ENCODE results near the gene KLHL30. TPM values are rescaled to one million over a fixed set of nuclear protein-coding genes. Genes with fewer than 3 reads are reported as not detected.

KLHL30 gene
- polyA plus RNA-seq, 1 donor (not counting 4 experiments of a cell fraction or from before 2014, with no cell fraction given) = not detected

DNA sequence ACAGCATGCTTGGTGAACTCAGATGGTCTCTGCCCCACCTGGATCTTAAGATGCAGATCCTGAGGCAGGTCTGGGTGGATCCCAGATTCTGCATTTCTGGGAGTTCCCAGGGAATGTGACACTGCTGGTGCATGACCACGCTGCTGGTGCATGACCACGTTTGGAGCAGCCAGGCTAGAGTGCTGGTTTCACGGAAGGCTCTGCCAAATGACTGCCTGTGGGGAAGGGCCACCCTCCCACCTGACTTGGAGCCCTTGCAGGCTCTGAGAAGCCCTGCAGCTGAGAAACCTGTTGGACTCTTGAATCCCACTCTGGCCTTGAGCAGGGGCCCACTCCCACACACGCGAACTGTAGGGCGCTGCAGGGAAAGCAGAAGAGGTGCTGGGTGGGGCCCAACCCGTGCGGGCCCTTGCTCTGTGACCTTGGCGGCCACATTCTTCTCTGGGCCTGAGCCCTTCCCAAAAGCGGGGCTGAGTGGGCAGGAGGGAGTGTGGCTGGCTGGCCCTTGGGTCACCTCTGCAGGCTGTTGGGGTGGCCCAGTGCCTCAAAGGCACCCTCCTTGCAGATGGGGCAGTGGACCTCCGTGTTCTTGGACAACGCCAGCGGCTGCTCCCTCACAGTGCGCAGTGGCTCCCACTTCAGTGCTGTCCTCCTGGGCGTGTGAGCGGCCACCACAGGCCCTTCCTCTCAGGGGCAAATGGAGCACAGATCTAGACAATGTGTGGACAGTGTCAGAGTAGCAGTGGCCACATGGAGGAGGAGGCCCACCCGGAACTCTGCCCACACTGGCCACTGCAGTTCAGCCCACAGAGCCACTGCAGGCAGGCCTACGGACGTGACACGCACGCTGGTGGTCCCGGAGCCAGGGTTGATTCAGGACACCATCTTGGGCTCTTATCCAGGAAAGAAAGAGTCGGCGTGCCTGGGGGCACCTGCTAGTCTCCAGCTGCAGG, 28.2 kb downstream of the KLHL30 start:
- Histone ChIP-seq H3K9me3 (ENCODE audit: control insufficient read depth, low read depth, low read length) (no peaks in the 10 kb centered on the region), H4K20me1 (ENCODE audit: control insufficient read depth, extremely low read depth, insufficient read depth, low read length) (no peaks in the 10 kb centered on the region), H3K4me1 (ENCODE audit: control insufficient read depth, extremely low read depth, insufficient read depth, low read length) (peaks cover 33% of the 10 kb centered on the region), H3K4me3 (ENCODE audit: control insufficient read depth in 2 of 3, extremely low read depth in 1 of 3, insufficient read depth in 2 of 3, low read depth in 1 of 3, low read length in 3 of 3) (no peak overlapping the region), H3K9me1 (ENCODE audit: control insufficient read depth, extremely low read depth, insufficient read depth, low read length) (no peaks in the 10 kb centered on the region), H3K27me3 (ENCODE audit: control insufficient read depth, extremely low read depth, insufficient read depth, low read length) (peaks cover 19% of the 10 kb centered on the region), H3K4me2 (ENCODE audit: control insufficient read depth, extremely low read depth, insufficient read depth, low read depth, low read length) (no peak overlapping the region), H2AFZ (ENCODE audit: control insufficient read depth, low read length) (no peak overlapping the region), H3K9ac (ENCODE audit: control insufficient read depth, extremely low read depth, insufficient read depth, low read length) (no peak overlapping the region), H3K27ac (ENCODE audit: control insufficient read depth, insufficient read depth, low read length) (no peak overlapping the region), H3K79me2 (ENCODE audit: control insufficient read depth, insufficient read depth, low read length) (no peaks in the 10 kb centered on the region), H3K36me3 (ENCODE audit: control insufficient read depth in 2 of 2, extremely low read depth in 1 of 2, insufficient read depth in 2 of 2, low read length in 2 of 2) (peaks cover 7 to 33% of the 10 kb centered on the region in 2 experiments)
- no peak for FAIRE-seq
- no peak for DNase-seq (ENCODE audit: low read depth, low spot score)
- TF ChIP-seq, protein P1, sequence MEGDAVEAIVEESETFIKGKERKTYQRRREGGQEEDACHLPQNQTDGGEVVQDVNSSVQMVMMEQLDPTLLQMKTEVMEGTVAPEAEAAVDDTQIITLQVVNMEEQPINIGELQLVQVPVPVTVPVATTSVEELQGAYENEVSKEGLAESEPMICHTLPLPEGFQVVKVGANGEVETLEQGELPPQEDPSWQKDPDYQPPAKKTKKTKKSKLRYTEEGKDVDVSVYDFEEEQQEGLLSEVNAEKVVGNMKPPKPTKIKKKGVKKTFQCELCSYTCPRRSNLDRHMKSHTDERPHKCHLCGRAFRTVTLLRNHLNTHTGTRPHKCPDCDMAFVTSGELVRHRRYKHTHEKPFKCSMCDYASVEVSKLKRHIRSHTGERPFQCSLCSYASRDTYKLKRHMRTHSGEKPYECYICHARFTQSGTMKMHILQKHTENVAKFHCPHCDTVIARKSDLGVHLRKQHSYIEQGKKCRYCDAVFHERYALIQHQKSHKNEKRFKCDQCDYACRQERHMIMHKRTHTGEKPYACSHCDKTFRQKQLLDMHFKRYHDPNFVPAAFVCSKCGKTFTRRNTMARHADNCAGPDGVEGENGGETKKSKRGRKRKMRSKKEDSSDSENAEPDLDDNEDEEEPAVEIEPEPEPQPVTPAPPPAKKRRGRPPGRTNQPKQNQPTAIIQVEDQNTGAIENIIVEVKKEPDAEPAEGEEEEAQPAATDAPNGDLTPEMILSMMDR (optimal IDR thresholded peaks at IDR 0.05 in 1 of 3, IDR thresholded peaks at IDR 0.05 in 1 of 3, conservative IDR thresholded peaks at IDR 0.05 in 1 of 3; ENCODE audit: extremely low read depth in 1 of 3, insufficient read depth in 2 of 3, low read length in 3 of 3) = no peak
- no peak for TF ChIP-seq EZH2 (IDR thresholded peaks at IDR 0.05; ENCODE audit: low read length)
- dilution Hi-C loops (cut with MboI; ENCODE audit: extremely low pct_ligation_motif_present, low sequenced_read_pairs) = no loop called here

- Histone ChIP-seq H3K27ac (ENCODE audit: control insufficient read depth, insufficient read depth, low read length) (no peak overlapping the region), H3K27me3 (ENCODE audit: control insufficient read depth, extremely low read depth, insufficient read depth, low read length) (peaks cover 16% of the 10 kb centered on the region), H4K20me1 (ENCODE audit: control insufficient read depth, extremely low read depth, insufficient read depth, low read length) (no peaks in the 10 kb centered on the region), H3K9ac (ENCODE audit: control insufficient read depth, extremely low read depth, insufficient read depth, low read length) (no peak overlapping the region), H3K4me2 (ENCODE audit: control insufficient read depth, extremely low read depth, insufficient read depth, low read depth, low read length) (no peak overlapping the region), H2AFZ (ENCODE audit: control insufficient read depth, low read length) (no peak overlapping the region), H3K79me2 (ENCODE audit: control insufficient read depth, insufficient read depth, low read length) (no peaks in the 10 kb centered on the region), H3K4me1 (ENCODE audit: control insufficient read depth, extremely low read depth, insufficient read depth, low read length) (peaks cover 34% of the 10 kb centered on the region), H3K4me3 (ENCODE audit: control insufficient read depth in 2 of 3, extremely low read depth in 1 of 3, insufficient read depth in 2 of 3, low read depth in 1 of 3, low read length in 3 of 3) (no peak overlapping the region), H3K36me3 (ENCODE audit: control insufficient read depth in 2 of 2, extremely low read depth in 1 of 2, insufficient read depth in 2 of 2, low read length in 2 of 2) (peaks cover 10 to 38% of the 10 kb centered on the region in 2 experiments), H3K9me1 (ENCODE audit: control insufficient read depth, extremely low read depth, insufficient read depth, low read length) (no peaks in the 10 kb centered on the region), H3K9me3 (ENCODE audit: control insufficient read depth, low read depth, low read length) (no peaks in the 10 kb centered on the region)
- dilution Hi-C loops (cut with MboI; ENCODE audit: extremely low pct_ligation_motif_present, low sequenced_read_pairs) = no loop called here
- FAIRE-seq = no peak
- no peak for TF ChIP-seq EZH2 (IDR thresholded peaks at IDR 0.05; ENCODE audit: low read length)
- TF ChIP-seq, protein P1 (optimal IDR thresholded peaks at IDR 0.05 in 1 of 3, IDR thresholded peaks at IDR 0.05 in 1 of 3, conservative IDR thresholded peaks at IDR 0.05 in 1 of 3; ENCODE audit: extremely low read depth in 1 of 3, insufficient read depth in 2 of 3, low read length in 3 of 3) = no peak
- no peak for DNase-seq (ENCODE audit: low read depth, low spot score)
Measured at GRCh38 chr2:238167344-238167715, 28.9 kb downstream of the KLHL30 start.
